Duodenal mucosa (tissue), 2 donors: Measurements from ENCODE around the gene CAMK2B.

Source experiments
- H3K27ac ChIP-seq: one replicate; pipeline ENCODE4 v1.7.0; 2013; ENCODE audit warnings: low read depth, low read length
- H3K27me3 ChIP-seq, 2 donors: one replicate each; pipeline ENCODE4 v1.7.0; 2013; ENCODE audit warnings: low read length in 2 of 2, control low read depth in 1 of 2; ENCODE audit not compliant: insufficient read depth in 2 of 2, control insufficient read depth in 1 of 2
- H3K36me3 ChIP-seq, 2 donors: one replicate each; pipeline ENCODE4 v1.7.0; 2013; ENCODE audit warnings: low read length in 2 of 2, control low read depth in 1 of 2; ENCODE audit not compliant: insufficient read depth in 2 of 2, control insufficient read depth in 1 of 2
- H3K4me1 ChIP-seq, 2 donors: one replicate each; pipeline ENCODE4 v1.7.0; 2013; ENCODE audit warnings: low read length in 2 of 2, control low read depth in 1 of 2; ENCODE audit not compliant: insufficient read depth in 2 of 2, control insufficient read depth in 1 of 2
- H3K4me3 ChIP-seq, 2 donors: one replicate each; pipeline ENCODE4 v1.7.0; 2013; ENCODE audit warnings: low read length in 2 of 2, low read depth in 1 of 2
- H3K9ac ChIP-seq, 2 donors: one replicate each; pipeline ENCODE4 v1.7.0; 2013; ENCODE audit warnings: low read length in 2 of 2, low read depth in 1 of 2
- H3K9me3 ChIP-seq, 2 donors: one replicate each; pipeline ENCODE4 v1.7.0; 2013; ENCODE audit warnings: low read length in 2 of 2, control low read depth in 1 of 2; ENCODE audit not compliant: control insufficient read depth in 1 of 2

CAMK2B gene

DNA sequence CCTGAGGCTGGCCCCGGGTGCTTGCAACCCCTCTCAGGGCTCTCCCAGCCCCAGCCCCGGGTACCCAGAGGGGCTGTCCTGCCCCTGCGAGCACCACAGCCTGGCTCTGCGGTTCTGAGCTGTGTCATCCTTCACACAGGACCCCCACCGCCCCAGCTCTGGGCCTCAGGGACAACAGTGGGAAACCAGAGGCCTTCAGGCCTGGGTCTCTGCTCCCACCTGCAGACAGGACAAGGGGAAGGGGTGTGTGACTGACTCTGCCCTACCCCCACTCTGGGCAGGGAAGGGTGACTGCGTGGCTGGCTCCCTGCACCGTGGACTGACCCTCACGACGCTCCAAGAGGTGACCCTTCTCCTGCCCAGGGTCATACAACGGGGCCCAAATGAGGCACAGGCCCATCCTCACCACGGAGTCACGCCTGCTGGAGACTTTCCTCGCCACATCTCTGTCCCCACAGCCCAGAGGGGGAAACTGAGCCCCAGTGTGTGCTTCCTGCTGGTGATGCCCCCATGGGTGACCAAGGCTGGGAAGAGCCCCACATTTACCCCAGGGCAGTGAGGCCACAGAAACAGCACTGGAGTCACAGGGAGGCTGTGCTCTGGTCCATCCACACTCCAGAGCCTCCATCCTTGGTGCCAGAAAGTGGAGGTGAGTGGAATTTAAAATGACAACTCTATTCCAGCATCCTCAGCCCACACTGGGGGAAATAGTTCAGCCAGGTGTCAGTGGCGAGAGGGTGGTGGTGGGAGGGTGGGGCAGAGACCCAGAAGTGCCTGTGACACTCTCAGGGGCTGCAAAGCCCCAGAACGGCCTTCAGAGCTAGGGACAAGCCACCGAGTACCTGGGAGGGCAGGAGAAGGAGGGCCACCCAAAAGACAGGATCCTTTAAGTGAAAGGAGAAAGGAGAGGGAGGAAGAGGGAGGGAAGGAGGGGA, 13.6 kb downstream of the CAMK2B start:
- Histone ChIP-seq H3K27me3 (peaks cover 16 to 26% of the 10 kb centered on the region in 2 donors), H3K27ac (no peak overlapping the region), H3K36me3 (no peaks in the 10 kb centered on the region), H3K4me3 (no peak overlapping the region), H3K4me1 (peaks cover 0 to 4% of the 10 kb centered on the region in 2 donors), H3K9me3 (no peaks in the 10 kb centered on the region), H3K9ac (no peak overlapping the region)

DNA sequence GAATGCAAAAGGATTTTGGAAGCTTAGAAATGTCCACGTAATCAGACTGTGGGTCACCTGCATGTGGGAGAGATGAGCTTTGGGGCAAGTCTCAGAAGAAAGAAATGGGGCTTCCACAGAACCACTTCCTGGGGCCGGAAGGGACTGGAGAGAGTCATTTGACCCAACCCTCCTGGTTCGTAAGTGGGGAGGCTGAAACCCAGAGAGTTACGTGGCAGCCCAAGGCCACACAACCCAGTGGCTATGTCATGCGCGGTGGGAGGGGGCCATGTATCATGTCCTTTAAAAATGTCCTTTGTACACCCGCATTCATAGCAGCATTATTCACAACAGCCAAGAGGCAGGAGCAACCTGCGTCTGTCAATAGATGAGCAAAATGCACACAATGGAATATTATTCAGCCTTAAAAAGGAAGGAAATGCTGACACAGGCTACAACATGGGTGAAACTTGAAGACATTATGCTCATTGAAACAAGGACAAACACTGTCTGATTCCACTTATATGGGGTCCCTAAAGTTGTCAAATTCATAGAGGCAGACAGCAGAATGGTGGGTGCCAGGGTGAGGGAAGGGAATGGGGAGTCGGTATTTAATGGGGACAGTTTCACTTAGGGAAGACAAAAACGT, 15.1 kb downstream of the CAMK2B start:
- no peaks in the 10 kb centered on the region for H3K36me3 ChIP-seq
- peaks cover 16 to 21% of the 10 kb centered on the region in 2 donors for H3K27me3 ChIP-seq
- no peaks in the 10 kb centered on the region for H3K9me3 ChIP-seq
- H3K9ac ChIP-seq, result no peak overlapping the region
- peak overlapping the region in 1 of 2 donors; percentile 60 for H3K4me3 ChIP-seq
- H3K4me1 ChIP-seq, result peaks cover 0 to 4% of the 10 kb centered on the region in 2 donors
- no peak overlapping the region for H3K27ac ChIP-seq

DNA sequence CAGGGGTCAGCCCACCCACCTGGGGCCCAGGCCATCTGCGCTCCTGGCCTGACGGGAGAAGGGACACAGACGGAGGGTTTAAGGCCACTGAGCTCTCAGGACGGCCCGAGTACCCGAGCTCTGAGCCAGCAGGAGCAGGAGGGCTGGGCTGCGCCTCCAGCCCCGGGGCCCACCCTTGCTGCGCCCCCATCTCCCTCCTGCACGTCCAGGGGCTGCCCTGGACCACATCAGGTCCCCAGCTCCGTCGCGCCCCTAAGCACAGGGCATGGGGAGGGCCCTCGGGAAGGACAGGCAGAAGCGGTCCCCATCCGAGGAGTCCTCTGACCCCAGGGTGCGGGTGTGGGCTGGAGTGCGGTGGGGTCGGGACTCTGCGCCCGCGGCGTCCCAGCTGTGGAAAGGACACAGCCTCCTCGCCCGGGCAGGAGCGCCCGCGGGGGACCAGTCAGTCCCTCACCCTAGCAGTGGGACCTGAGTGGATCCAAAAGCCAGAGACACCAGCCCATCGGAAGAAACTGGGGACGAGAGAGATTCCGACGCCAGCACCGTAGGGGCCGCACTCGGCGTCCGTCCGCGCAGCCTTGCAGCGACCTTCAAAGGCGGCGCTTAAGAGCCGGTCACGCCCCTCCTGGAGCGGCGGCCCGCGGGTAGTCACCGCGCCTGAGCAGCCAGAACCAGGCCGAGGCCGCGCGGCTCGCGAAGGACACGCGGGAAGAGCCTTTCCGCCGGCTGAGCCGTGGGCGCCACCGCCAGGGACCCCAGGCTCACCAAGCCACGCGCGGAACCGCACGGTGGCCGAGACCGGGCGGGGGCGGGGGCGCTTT, 15.9 kb downstream of the CAMK2B start:
- peaks cover 16 to 21% of the 10 kb centered on the region in 2 donors for H3K27me3 ChIP-seq
- no peak overlapping the region for H3K27ac ChIP-seq
- peaks cover 0 to 4% of the 10 kb centered on the region in 2 donors for H3K4me1 ChIP-seq
- H3K9ac ChIP-seq, result no peak overlapping the region
- H3K4me3 ChIP-seq, result peak overlapping the region; percentile 35 to 60
- no peaks in the 10 kb centered on the region for H3K36me3 ChIP-seq
- no peaks in the 10 kb centered on the region for H3K9me3 ChIP-seq

DNA sequence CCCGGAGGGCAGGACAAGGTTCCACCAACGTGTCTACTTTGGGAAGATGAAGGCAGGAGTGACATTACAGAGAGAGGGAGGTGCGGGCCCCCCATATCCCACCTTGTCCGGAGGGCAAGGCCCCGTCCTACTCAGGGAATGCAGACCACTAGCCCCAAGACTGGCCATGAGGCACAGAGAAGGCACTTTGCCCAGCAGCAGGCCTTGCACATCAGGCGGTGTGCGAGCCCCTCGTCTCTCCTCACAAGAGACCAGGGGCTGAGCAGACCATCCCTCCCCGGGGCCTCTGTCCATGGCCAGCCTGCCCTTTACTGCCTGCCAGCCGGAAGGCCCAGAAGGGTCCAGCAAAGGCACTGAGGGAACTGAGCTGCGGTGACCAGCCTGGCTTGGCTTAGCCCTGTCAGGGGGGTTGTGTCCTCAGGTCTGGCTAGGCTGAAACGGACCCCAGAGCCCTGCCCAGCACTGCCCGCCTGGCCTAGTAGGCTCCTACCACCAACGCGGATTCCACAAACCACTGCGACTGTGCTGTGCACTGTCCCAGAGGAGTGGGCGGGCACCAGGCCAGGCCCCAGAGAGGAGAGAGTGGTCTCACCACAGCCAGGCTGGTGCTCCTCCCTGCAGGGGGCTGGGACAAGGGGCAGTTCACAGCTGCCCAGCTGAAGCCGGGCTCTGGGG, 16.7 kb downstream of the CAMK2B start:
- Histone ChIP-seq H3K4me3 (no peak overlapping the region), H3K9me3 (no peaks in the 10 kb centered on the region), H3K27me3 (peaks cover 16 to 21% of the 10 kb centered on the region in 2 donors), H3K9ac (no peak overlapping the region), H3K27ac (no peak overlapping the region), H3K4me1 (peaks cover 0 to 4% of the 10 kb centered on the region in 2 donors), H3K36me3 (no peaks in the 10 kb centered on the region)

DNA sequence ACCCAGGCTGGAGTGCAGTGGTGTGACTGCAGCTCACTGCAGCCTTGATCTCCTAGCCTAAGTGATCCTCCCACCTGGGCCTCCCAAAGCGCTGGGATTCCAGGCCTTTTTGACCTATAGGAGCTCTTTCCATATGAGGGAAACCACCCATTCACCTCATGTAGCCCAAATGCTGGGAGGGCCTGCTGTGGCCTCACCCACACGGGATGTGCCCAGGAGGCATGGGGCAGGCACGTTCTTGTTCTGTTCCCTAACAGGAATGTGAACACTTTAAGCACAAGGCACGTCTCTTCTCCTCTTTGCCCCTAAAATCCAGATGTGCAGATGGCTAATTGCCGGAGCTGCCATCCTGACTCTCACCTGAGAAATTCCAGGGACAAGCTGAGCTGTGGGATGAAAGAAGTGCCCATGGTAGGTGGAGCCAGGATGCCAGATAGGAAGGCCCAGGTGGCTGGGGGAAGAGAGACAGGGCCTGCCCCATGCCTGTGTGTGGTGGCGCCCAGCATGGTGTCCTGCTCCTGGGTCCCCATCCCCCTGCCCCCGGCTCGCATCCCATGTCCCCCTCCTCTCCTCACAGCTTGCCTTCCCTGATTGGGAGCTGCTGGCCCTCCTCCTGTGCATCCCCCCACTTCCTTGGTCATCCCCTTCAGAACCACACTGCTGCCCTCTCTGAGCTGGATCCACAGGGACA, 17.3 kb downstream of the CAMK2B start:
- H3K27me3 ChIP-seq, result peaks cover 16 to 21% of the 10 kb centered on the region in 2 donors
- H3K4me1 ChIP-seq, result peaks cover 0 to 4% of the 10 kb centered on the region in 2 donors
- H3K9ac ChIP-seq, result no peak overlapping the region
- H3K9me3 ChIP-seq, result no peaks in the 10 kb centered on the region
- H3K27ac ChIP-seq, result no peak overlapping the region
- H3K4me3 ChIP-seq, result no peak overlapping the region
- no peaks in the 10 kb centered on the region for H3K36me3 ChIP-seq

DNA sequence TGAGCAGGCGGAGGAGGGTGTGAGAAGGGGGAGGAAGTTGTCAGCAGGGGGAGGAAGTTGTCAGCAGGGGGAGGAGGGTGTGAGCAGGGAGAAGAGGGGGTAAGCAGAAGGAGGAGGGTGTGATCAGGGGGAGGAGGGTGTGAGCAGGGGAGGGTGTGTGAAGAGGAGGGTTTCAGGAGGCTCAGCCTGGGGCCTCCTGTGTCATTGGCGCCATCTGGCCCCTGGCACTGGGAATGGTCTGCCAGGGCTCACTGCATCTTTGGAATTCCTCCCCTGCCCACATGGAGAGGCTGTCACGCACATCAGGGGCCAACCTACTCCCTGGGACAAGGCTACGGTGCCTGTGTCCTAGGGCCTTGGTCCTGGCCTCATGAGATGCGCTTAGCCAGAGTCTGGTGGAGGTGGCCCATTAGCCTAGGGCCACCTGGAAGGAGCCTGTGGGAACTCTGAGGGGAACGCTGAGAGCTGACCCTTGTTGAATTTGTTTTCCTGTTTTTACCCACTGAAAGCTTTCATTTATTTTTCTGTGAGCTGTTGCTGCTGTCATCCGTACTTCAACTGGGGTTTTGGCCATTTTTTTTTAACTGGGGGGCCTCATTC, 18.0 kb downstream of the CAMK2B start:
- Histone ChIP-seq H3K9ac (no peak overlapping the region), H3K4me1 (peaks cover 0 to 4% of the 10 kb centered on the region in 2 donors), H3K4me3 (no peak overlapping the region), H3K36me3 (no peaks in the 10 kb centered on the region), H3K9me3 (no peaks in the 10 kb centered on the region), H3K27ac (no peak overlapping the region), H3K27me3 (peaks cover 16 to 21% of the 10 kb centered on the region in 2 donors)

DNA sequence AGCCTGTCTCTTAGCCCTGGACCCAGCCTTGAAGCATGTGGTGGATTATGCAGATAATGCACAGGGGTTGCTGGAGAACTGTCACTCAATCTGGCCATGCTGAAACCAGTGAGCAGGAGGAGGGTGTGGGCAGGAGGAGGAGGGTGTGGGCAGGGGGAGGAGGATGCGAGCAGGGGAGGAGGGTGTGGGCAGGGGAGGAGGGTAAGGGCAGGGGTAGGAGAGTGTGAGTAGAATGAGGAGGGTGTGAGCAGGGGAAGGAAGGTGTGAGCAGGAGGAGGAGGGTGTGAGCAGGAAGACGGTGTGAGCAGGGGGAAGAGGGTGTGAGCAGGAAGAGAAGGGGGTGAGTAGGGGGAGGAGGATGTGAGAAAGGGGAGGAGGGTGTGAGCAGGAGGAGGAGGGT, 18.8 kb downstream of the CAMK2B start:
- H3K27ac ChIP-seq, result no peak overlapping the region
- peaks cover 0 to 4% of the 10 kb centered on the region in 2 donors for H3K4me1 ChIP-seq
- peaks cover 16 to 21% of the 10 kb centered on the region in 2 donors for H3K27me3 ChIP-seq
- no peak overlapping the region for H3K4me3 ChIP-seq
- H3K9me3 ChIP-seq, result no peaks in the 10 kb centered on the region
- no peaks in the 10 kb centered on the region for H3K36me3 ChIP-seq
- H3K9ac ChIP-seq, result no peak overlapping the region

DNA sequence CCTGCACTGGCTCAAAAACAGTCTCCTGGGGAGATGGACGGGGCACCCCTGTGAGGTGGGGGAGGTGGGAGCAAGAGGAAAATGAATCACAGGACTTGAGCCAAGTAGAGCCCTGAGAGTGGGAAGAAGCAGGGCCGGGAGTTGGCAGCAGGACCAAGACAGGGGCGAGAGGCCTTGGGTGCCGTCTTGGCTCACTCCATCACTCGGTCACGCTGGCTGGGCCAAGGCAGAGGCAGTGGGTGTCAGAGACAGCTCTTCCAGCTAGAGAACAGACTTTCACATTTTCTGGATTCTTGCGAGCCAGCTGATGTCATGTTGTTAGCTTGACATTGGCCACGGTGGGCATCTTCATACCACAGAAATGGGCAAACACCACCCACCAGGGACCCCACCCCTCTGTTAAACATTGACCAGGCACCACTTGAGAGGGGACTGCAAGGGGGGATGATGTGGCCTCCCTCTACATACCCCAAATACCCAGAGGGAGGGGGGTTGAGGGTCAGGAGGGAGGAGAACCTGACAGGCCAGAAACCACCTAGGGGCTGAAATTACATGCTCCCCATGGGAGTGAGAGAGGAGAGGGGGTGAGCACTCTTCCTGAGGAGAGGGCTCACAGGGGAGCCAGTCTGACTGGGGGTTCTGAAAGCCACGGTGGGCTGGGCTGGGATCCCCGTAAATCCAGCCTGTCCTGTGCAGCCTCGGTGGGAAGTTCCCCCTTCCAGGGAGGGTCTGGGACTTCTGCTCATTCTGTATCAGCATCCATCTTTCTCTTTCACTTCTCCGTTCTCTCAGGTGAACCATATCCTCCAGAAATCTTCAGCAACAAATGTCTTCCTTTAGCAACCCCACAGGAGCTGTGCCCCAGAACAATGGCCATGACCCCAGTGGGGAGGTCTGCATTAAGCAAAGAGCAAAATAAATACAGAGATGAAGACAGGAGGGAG, 19.6 kb downstream of the CAMK2B start:
- no peak overlapping the region for H3K27ac ChIP-seq
- peaks cover 0 to 4% of the 10 kb centered on the region in 2 donors for H3K4me1 ChIP-seq
- H3K4me3 ChIP-seq, result no peak overlapping the region
- H3K36me3 ChIP-seq, result no peaks in the 10 kb centered on the region
- no peak overlapping the region for H3K9ac ChIP-seq
- H3K27me3 ChIP-seq, result peaks cover 16 to 21% of the 10 kb centered on the region in 2 donors
- H3K9me3 ChIP-seq, result no peaks in the 10 kb centered on the region
